Esophagus (tissue), 2 donors: ENCODE measurements around the gene TMEM54. TPM values are rescaled to one million over a fixed set of nuclear protein-coding genes. Genes with fewer than 3 reads are reported as not detected.

Source experiments
- H3K27ac ChIP-seq, 2 donors: one replicate each; pipeline ENCODE4 v1.5.1; 2013; ENCODE audit warnings: low read depth in 2 of 2, mild to moderate bottlenecking in 2 of 2, inconsistent platforms in 1 of 2, low read length in 1 of 2, moderate library complexity in 1 of 2
- H3K27me3 ChIP-seq, 2 donors: one replicate each; pipeline ENCODE4 v1.6.1; 2013; ENCODE audit warnings: low read length in 2 of 2, control low read depth in 1 of 2, mild to moderate bottlenecking in 1 of 2; ENCODE audit not compliant: insufficient read depth in 2 of 2, control insufficient read depth in 1 of 2
- H3K36me3 ChIP-seq, 2 donors: one replicate each; pipeline ENCODE4 v1.6.1; 2013; ENCODE audit warnings: low read length in 1 of 2; ENCODE audit not compliant: control insufficient read depth in 2 of 2, insufficient read depth in 2 of 2
- H3K4me1 ChIP-seq, 2 donors: one replicate each; pipeline ENCODE4 v1.6.1; 2013; ENCODE audit warnings: low read length in 1 of 2; ENCODE audit not compliant: control insufficient read depth in 2 of 2, insufficient read depth in 2 of 2
- H3K4me3 ChIP-seq, 2 donors: one replicate each; pipeline ENCODE4 v1.5.1; 2013; ENCODE audit warnings: low read length in 2 of 2, mild to moderate bottlenecking in 2 of 2, low read depth in 1 of 2, moderate library complexity in 1 of 2
- H3K9me3 ChIP-seq, 2 donors: one replicate each; pipeline ENCODE4 v1.6.1; 2013; ENCODE audit warnings: mild to moderate bottlenecking in 2 of 2, low read depth in 1 of 2, low read length in 1 of 2, moderate library complexity in 1 of 2; ENCODE audit not compliant: control insufficient read depth in 2 of 2, insufficient read depth in 1 of 2
- WGBS, 2 donors: extraction: QIAGEN DNeasy Blood & Tissue Kit; methylation state at CpG; one replicate each; pipeline ENCODE4 v1.1.7; 2013; 5-methylcytosine and 5-hydroxymethylcytosine counted together
- polyA plus RNA-seq, 2 donors: library from polyadenylated mRNA; stranded (reverse); fragments of 200-250 nt; gene quantifications; one replicate each; pipeline ENCODE4 v1.2.3, GENCODE V29; 2013
- donor health status: healthy with polysubstance abuse.
- donor health status: Bipolar disorder and iron deficiency.

Gene TMEM54
- polyA plus RNA-seq, 2 donors, result 93.0 to 133 TPM

DNA sequence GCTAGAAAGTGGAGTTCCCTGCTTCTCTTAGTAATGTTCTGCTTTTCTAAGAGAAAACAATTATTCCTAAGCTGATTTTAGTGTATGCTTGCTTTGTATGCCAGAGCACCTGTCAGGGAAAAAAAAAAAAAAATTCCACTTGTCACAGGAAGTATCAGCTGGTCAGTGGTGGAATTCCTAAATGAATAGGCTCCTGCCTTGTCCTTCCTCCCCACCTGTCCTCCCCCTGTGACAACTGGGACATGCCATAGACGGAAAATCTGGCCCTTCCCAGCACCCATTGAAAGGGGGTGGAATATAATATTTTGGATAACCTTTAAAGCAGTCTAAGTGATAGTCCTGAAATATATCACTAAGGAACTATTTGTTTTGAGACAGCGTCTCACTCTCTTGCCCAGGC is 41.3 kb downstream of the TMEM54 start:
- no peaks in the 10 kb centered on the region for H3K9me3 ChIP-seq
- H3K4me3 ChIP-seq, result no peak overlapping the region
- no peak overlapping the region for H3K27ac ChIP-seq
- no peaks in the 10 kb centered on the region for H3K27me3 ChIP-seq
- no peaks in the 10 kb centered on the region for H3K4me1 ChIP-seq
- 96 to 99% methylated on average over 2 of the region's 2 CpGs for WGBS, 2 donors
- peaks cover 2 to 6% of the 10 kb centered on the region in 2 donors for H3K36me3 ChIP-seq

DNA sequence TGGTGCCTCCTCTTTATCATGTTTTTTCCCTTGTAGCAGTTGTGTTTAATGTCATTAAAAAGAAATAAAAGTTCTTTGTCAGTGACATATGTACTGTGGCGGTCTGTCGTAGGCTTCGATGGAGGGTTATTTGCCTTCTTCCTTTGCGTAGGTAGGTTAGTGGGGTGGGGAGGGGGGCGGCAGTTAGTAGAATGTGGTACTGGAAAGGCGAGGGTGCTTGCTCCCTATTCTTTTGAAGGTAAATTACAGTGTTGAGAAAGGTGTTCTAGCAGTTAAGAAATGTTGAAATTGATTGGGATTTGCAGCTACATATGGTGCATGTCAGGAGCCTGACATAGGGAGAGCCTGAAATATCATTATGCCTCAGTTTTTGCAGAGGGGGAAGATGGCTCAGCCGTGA is 42.4 kb downstream of the TMEM54 start:
- WGBS, 2 donors, result 93% methylated on average over 7 of the region's 7 CpGs
- no peaks in the 10 kb centered on the region for H3K4me1 ChIP-seq
- no peak overlapping the region for H3K27ac ChIP-seq
- no peak overlapping the region for H3K4me3 ChIP-seq
- H3K36me3 ChIP-seq, result peaks cover 2 to 8% of the 10 kb centered on the region in 2 donors
- no peaks in the 10 kb centered on the region for H3K27me3 ChIP-seq
- no peaks in the 10 kb centered on the region for H3K9me3 ChIP-seq

GRCh38 chr1:32858136-32858535 is 43.1 kb downstream of the TMEM54 start:
- Histone ChIP-seq H3K36me3 (peaks cover 2 to 7% of the 10 kb centered on the region in 2 donors), H3K4me3 (no peak overlapping the region), H3K27me3 (no peaks in the 10 kb centered on the region), H3K9me3 (no peaks in the 10 kb centered on the region), H3K4me1 (no peaks in the 10 kb centered on the region), H3K27ac (no peak overlapping the region)
- 98 to 99% methylated on average over 2 of the region's 2 CpGs for WGBS, 2 donors

DNA sequence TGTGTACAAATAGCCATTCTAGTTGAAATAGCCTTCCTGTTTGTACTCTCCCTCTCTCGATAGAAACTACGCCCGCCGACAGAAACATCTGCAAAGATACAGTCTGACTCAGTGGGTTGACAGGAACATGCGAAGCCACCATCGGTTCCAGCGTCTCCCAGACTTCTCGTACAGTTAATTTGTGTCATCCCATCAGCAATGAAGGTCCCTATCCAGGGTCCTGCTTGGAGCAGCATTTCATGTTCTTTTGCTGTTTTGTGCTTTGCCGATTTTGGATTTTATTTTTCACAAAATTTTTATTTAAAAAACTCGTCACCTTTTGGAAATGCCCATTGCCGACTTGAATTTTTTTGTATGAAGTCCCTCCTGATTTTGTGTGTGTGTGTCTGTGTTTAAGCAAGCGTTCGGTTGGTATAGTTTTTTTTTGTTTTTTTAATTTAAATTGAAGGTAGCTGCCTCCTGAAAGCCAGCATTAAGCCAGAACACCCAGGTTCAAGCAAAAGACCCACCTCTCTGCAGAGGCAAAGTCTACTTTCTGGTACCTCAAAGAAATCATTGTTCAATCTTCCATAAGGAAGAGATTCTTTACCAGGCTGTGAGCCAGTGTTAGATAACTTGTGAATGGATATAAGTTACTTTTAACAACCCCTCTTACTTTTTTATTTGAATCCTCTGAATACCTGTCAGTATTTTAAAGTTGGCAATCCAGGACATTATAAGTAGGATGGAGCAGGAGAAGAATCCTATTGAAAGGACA is 45.1 kb downstream of the TMEM54 start:
- H3K36me3 ChIP-seq, result peaks cover 5 to 6% of the 10 kb centered on the region in 2 donors

DNA sequence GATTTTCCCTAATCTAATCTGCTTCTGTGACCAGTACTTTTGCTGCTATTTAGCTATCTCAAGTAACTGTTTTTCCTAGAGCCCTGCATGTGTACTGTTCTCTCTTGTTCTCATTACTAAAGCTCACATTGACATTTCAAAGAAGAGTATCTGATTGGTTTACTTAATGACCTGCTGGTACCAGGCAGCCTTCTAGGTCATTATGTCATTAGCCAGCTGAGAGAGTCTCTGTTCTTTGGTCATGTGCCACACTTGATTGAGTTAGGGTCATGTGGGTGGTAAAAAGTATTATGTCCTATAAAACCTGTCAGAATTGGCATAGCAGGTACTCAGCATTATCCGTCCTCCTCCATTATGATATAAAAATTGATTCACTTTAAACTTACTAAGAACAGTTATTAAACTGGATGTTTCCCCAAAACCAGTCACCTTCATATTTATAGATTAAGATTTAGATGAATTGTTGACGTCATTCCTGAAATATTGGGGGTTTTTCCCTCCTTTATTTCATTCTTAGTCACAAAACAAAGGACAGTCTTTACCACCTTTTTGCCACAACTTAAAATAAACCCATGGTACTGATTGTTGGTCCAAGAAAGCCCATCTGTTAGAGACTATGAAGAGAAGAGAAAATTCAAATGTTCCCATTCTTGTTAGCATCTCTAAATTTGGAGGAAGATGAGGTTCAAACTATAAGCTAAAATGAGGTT is 52.7 kb downstream of the TMEM54 start:
- Histone ChIP-seq H3K4me3 (no peak overlapping the region), H3K9me3 (no peaks in the 10 kb centered on the region), H3K27ac (no peak overlapping the region), H3K27me3 (no peaks in the 10 kb centered on the region), H3K36me3 (peaks cover 0 to 4% of the 10 kb centered on the region in 2 donors), H3K4me1 (no peaks in the 10 kb centered on the region)
- 41 to 45% methylated on average over 2 of the region's 2 CpGs for WGBS, 2 donors

More for the DNA sequence above, 45.1 kb downstream of the TMEM54 start:
- Histone ChIP-seq H3K27ac (no peak overlapping the region), H3K4me1 (no peaks in the 10 kb centered on the region), H3K27me3 (no peaks in the 10 kb centered on the region), H3K4me3 (no peak overlapping the region), H3K9me3 (no peaks in the 10 kb centered on the region)
- WGBS, 2 donors, result 89 to 95% methylated on average over 13 of the region's 13 CpGs

Other genes with a start within 250 kb of the TMEM54 start
- gene SYNC, start 198.6 kb downstream of the TMEM54 start, polyA plus RNA-seq, result 1 to 10 TPM; 2.8 to 4.9 TPM
- 10 to 100 TPM; 33.2 to 52.2 TPM for gene YARS1, start 84.0 kb downstream of the TMEM54 start, polyA plus RNA-seq
- gene S100PBP, start 83.7 kb downstream of the TMEM54 start, polyA plus RNA-seq, result 10 to 100 TPM in 1 of 2 donors, 1 to 10 TPM in 1; 4.6 to 11.4 TPM
- under 1 TPM; 0.53 to 0.90 TPM for gene FNDC5, start 30.5 kb downstream of the TMEM54 start, polyA plus RNA-seq
- under 1 TPM in 1 of 2 donors, not detected in 1; 0.15 TPM for gene HPCA, start 14.9 kb downstream of the TMEM54 start, polyA plus RNA-seq
- gene RNF19B, start 63.4 kb upstream of the TMEM54 start, polyA plus RNA-seq, result 10 to 100 TPM; 10.7 to 19.9 TPM
- gene AK2, start 135.5 kb upstream of the TMEM54 start, polyA plus RNA-seq, result 100 to 1,000 TPM in 1 of 2 donors, 10 to 100 TPM in 1; 63.2 to 106 TPM
- under 1 TPM; 0.63 to 0.72 TPM for gene AZIN2, start 179.8 kb upstream of the TMEM54 start, polyA plus RNA-seq